GM12801 (cell line): Measurements from ENCODE around the gene MSN.

Experiments
- TF ChIP-seq, protein P1 (sequence below): IDR thresholded peaks from one replicate; pipeline ENCODE4 v1.5.1; 2011; ENCODE audit warnings: control low read depth; ENCODE audit not compliant: insufficient read length; ENCODE audit errors: extremely low read depth

MSN gene

DNA sequence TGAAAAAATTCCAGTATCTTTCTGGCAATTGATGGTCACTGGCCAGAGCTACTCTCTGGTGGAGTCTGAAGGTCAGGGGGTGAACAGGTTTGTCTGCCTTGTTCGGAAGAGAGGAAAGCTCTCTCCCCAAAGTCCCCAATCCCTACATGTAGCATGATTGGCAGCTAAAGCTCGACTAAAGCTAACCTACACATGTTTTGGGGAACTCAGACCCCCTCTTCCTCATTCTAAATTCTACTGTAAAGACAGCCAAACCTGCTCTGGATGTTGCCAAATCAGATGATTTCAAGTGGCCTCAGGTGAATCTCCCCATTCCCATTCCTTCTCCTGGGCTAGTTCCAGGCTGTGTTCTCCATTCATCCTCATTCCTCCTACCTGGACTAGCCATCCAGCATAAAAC lies 84.1 kb downstream of the MSN start:
- TF ChIP-seq, protein P1, sequence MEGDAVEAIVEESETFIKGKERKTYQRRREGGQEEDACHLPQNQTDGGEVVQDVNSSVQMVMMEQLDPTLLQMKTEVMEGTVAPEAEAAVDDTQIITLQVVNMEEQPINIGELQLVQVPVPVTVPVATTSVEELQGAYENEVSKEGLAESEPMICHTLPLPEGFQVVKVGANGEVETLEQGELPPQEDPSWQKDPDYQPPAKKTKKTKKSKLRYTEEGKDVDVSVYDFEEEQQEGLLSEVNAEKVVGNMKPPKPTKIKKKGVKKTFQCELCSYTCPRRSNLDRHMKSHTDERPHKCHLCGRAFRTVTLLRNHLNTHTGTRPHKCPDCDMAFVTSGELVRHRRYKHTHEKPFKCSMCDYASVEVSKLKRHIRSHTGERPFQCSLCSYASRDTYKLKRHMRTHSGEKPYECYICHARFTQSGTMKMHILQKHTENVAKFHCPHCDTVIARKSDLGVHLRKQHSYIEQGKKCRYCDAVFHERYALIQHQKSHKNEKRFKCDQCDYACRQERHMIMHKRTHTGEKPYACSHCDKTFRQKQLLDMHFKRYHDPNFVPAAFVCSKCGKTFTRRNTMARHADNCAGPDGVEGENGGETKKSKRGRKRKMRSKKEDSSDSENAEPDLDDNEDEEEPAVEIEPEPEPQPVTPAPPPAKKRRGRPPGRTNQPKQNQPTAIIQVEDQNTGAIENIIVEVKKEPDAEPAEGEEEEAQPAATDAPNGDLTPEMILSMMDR, result no peak

DNA sequence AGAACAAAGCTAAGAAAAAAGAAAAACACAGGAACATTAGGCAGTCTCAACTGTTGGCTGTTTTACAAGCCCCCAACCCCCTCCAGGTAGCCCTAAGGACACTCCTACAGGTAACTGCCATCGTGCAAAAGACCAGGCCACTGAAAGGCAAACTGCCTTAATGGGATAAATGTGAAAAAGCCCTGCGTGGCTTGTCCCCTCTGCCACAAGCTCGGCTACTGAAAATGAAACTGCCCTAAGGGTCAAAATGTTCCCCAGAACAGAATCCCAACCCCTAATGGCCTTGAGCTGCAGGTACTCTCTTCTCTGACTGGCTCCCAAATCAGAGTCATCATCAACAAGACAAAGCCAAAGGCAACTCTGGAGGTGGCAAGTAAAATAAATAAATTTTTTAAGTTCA lies 84.8 kb downstream of the MSN start:
- TF ChIP-seq, protein P1, result no peak

DNA sequence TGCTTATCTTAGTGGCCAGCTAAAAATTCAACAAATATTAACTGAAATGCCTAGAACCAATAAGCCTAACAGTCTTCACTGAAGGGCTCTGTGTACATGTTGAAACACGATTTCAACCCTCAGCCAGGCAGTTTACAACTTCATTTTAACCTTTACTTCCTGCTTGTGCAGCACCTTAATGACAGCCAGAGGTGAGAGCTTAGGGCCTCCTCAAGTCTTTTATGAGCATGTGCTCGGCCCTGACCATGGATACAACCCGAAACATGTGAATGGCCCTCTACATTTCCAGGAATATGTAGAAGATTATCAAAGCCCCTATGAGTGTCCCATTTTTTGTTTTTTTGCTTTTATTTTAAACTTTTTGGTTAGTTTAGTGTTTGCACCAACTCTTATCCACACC lies 88.3 kb downstream of the MSN start:
- TF ChIP-seq, protein P1, result no peak

DNA sequence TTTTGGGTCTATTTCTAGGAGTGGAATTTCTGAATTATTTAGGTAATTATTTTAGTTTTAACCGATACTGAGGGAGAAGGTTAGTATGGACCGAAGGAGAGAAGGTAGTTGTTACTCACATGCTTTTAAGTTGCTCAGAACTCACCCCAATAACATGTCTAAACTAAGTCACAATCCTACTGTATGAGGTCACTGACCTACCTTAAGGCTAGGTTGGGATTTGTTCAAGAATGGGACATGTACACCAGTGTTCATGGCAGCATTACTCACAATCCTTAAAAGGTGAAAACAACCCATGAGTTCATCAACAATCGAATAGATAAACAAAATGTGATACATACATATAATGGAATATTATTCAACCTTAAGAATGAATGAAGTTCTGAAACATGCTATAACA lies 90.5 kb downstream of the MSN start:
- TF ChIP-seq, protein P1, result no peak

DNA sequence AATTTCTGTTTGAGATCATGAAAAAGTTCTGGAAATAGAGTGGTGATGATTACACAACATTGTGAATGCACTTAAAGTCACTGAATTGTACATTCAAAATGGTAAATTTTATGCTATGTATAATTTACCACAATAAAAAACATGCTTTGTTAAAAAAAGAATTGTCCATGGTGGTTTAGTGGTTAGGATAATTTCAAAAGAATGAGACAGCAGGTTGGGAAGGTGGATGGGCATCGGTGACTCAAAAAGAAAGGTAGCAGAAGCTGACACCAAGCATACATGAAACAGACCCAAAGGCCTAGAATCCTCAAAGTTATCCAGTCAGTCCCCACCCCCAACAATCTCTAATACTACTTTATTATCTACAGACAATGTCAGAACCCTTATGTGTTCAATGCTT lies 91.1 kb downstream of the MSN start:
- TF ChIP-seq, protein P1, result no peak

DNA sequence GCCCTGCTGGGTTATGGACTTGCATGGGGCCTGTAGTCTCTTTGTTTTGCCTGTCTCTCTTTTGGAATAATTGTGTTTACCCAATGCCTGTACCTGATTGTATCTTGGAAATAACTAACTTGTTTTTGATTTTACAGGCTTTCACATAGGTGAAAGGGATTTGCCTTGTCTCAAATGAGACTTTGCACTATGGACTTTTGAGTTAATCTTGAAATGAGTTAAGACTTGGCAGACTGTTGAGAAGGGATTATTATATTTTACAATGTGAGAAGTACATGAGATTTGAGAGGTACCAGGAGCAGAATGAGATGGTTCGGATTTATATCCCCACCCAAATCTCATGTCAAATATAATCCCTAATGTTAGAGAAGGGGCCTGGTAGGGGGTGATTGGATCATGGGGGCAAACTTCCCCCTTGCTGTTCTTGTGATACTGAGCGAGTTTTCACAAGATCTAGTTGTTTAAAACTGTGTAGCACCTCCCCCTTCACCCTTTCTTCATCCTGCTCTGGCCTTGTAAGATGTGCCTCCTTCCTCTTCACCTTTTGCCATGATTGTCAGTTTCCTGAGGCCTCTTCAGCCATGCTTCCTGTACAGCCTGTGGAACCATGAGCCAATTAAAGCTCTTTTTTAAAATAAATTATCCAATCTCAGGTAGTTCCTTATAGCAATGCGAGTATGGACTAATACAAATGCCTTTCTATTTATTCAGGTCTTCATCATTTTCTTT lies 102.3 kb downstream of the MSN start:
- TF ChIP-seq, protein P1, result no peak

DNA sequence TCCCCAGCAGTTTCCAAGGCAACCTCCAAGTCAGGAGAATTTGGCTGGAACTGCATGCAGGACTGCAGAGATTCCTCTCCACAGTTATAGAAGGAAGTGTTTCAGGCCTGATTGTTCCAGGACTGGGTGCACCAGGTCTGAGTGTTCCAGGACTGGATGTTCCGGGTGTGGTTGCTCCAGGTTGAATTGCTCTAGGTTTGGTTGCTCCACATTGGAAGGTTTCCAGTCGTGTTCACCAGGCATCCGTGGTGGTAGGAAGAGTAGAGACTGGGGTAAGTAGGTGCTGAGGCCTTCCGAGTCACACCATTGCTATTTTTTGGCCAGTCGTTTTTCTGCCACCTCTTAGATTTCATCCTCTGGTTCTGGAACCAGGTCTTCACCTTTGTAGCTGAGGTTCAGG lies 105.4 kb downstream of the MSN start:
- TF ChIP-seq, protein P1, result no peak
